Peyer's patch (tissue), 4 donors: ENCODE measurements around the gene PDE4D. TPM values are rescaled to one million over a fixed set of nuclear protein-coding genes. Genes with fewer than 3 reads are reported as not detected.

Source experiments
- DNase-seq, 3 donors: peaks; one replicate each; pipeline ENCODE4 v3.0.0-alpha.2; 2017 to 2019
- H3K27ac ChIP-seq, 4 donors: fragments of 200-600 bp; sonication (generic); one replicate each; pipeline ENCODE4 v1.5.1; 2016 to 2019
- H3K27me3 ChIP-seq, 2 donors: fragments of 200-600 bp; sonication (generic); one replicate each; pipeline ENCODE4 v1.5.1; 2019
- H3K36me3 ChIP-seq, 3 donors: fragments of 200-600 bp; sonication (generic); one replicate each; pipeline ENCODE4 v1.5.1; 2016 to 2019
- H3K4me1 ChIP-seq, 4 donors: fragments of 200-600 bp; sonication (generic); one replicate each; pipeline ENCODE4 v1.5.1; 2016 to 2019
- H3K4me3 ChIP-seq, 4 donors: fragments of 200-600 bp; sonication (generic); 1 replicate in 3 of 4; 2 replicates in 1 of 4; pipeline ENCODE4 v1.5.1; 2016 to 2019; ENCODE audit warnings: mild to moderate bottlenecking in 1 of 4
- H3K9me3 ChIP-seq, 4 donors: fragments of 200-600 bp; sonication (generic); one replicate each; pipeline ENCODE4 v1.5.1; 2016 to 2019; ENCODE audit warnings: mild to moderate bottlenecking in 1 of 4
- CTCF ChIP-seq, 6 experiments: fragments of 450-650 bp in 4 of 6; fragments of 200-600 bp in 2 of 6; sonication (generic) in 1 of 6; IDR thresholded peaks; one replicate each; pipeline ENCODE4 v1.5.1; 2017 to 2019; ENCODE audit warnings: antibody characterized with exemption in 6 of 6, mild to moderate bottlenecking in 3 of 6, moderate library complexity in 1 of 6
- POLR2A ChIP-seq, 2 donors: fragments of 450-650 bp; IDR thresholded peaks; one replicate each; pipeline ENCODE4 v1.5.1; 2017; ENCODE audit warnings: antibody characterized with exemption in 2 of 2, mild to moderate bottlenecking in 2 of 2, moderate library complexity in 2 of 2
- total RNA-seq, 4 donors: library from RNA; depleted of rRNA; stranded (reverse); fragments of >200 nt; gene quantifications; one replicate each; pipeline ENCODE4 v1.1.0, GENCODE V29; 2016

The PDE4D gene
- total RNA-seq, 4 donors from 2014 or later, result 19.8 to 89.1 (median 43.9) TPM

GRCh38 chr5:59712836-59713497 is 180.6 kb downstream of the PDE4D start:
- H3K4me1 ChIP-seq, result no peaks in the 10 kb centered on the region

GRCh38 chr5:59711310-59711709 is 182.2 kb downstream of the PDE4D start:
- peaks cover 0 to 7% (median 0%) of the 10 kb centered on the region in 4 donors for H3K9me3 ChIP-seq
- TF ChIP-seq POLR2A (IDR thresholded peaks at IDR 0.05) (no peak), CTCF (IDR thresholded peaks at IDR 0.05) (no peak)
- H3K4me3 ChIP-seq, result no peak overlapping the region
- no peaks in the 10 kb centered on the region for H3K27me3 ChIP-seq
- no peaks in the 10 kb centered on the region for H3K4me1 ChIP-seq
- H3K36me3 ChIP-seq, result no peaks in the 10 kb centered on the region
- no peak overlapping the region for H3K27ac ChIP-seq
- DNase-seq, result no peak

More at GRCh38 chr5:59712836-59713497, 180.6 kb downstream of the PDE4D start:
- H3K27ac ChIP-seq, result no peak overlapping the region
- no peaks in the 10 kb centered on the region for H3K36me3 ChIP-seq
- no peaks in the 10 kb centered on the region for H3K27me3 ChIP-seq
- H3K4me3 ChIP-seq, result no peak overlapping the region
- no peak for DNase-seq
- H3K9me3 ChIP-seq, result peaks cover 0 to 7% (median 0%) of the 10 kb centered on the region in 4 donors
- no peak for TF ChIP-seq CTCF (IDR thresholded peaks at IDR 0.05)
- TF ChIP-seq POLR2A (IDR thresholded peaks at IDR 0.05), result no peak

- TF ChIP-seq CTCF (IDR thresholded peaks at IDR 0.05) (no peak), POLR2A (IDR thresholded peaks at IDR 0.05) (no peak)
- no peaks in the 10 kb centered on the region for H3K27me3 ChIP-seq
- H3K9me3 ChIP-seq, result peaks cover 0 to 7% (median 0%) of the 10 kb centered on the region in 4 donors
- H3K4me1 ChIP-seq, result no peaks in the 10 kb centered on the region
- H3K27ac ChIP-seq, result peak overlapping the region in 2 of 4 donors; percentile 10 to 32
- H3K4me3 ChIP-seq, result no peak overlapping the region
- no peaks in the 10 kb centered on the region for H3K36me3 ChIP-seq
- no peak for DNase-seq
Observed at GRCh38 chr5:59709846-59710245, 183.7 kb downstream of the PDE4D start.

- Histone ChIP-seq H3K36me3 (no peaks in the 10 kb centered on the region), H3K9me3 (peaks cover 0 to 7% (median 0%) of the 10 kb centered on the region in 4 donors), H3K27ac (peak overlapping the region in 2 of 4 donors; percentile 10 to 32), H3K27me3 (no peaks in the 10 kb centered on the region), H3K4me1 (no peaks in the 10 kb centered on the region), H3K4me3 (no peak overlapping the region)
- no peak for DNase-seq
- TF ChIP-seq CTCF (IDR thresholded peaks at IDR 0.05) (no peak), POLR2A (IDR thresholded peaks at IDR 0.05) (no peak)
Observed at GRCh38 chr5:59709346-59709821, 184.1 kb downstream of the PDE4D start.

- Histone ChIP-seq H3K27me3 (no peaks in the 10 kb centered on the region), H3K4me3 (no peak overlapping the region), H3K4me1 (no peaks in the 10 kb centered on the region), H3K27ac (no peak overlapping the region), H3K36me3 (no peaks in the 10 kb centered on the region), H3K9me3 (no peaks in the 10 kb centered on the region)
- no peak for DNase-seq
- TF ChIP-seq CTCF (IDR thresholded peaks at IDR 0.05) (no peak), POLR2A (IDR thresholded peaks at IDR 0.05) (no peak)
Observed at GRCh38 chr5:59704936-59705335, 188.6 kb downstream of the PDE4D start.
